HepG2 (cell line): ENCODE measurements around the gene HDLBP. TPM values are rescaled to one million over a fixed set of nuclear protein-coding genes. Genes with fewer than 3 reads are reported as not detected.
A peak's percentile ranks its signal among the peaks of the same experiment; 100 is the strongest.

Source experiments
- ARNT ChIP-seq: fragments of 450-650 bp; IDR thresholded peaks from 2 replicates; pipeline ENCODE4 v1.6.1; 2017
- ATF1 ChIP-seq: IDR thresholded peaks from 2 replicates; pipeline ENCODE4 v1.6.1; 2016; ENCODE audit warnings: mild to moderate bottlenecking, control low read depth
- FOXJ3 ChIP-seq: sonication (generic); formaldehyde crosslinking; IDR thresholded peaks from 2 replicates; pipeline ENCODE4 v1.4.0; 2020; ENCODE audit warnings: missing genetic modification reagents, mild to moderate bottlenecking, borderline replicate concordance
- FOXM1 ChIP-seq: sonication (generic); formaldehyde crosslinking; IDR thresholded peaks from 2 replicates; pipeline ENCODE4 v1.5.0; 2020; ENCODE audit warnings: missing genetic modification reagents
- MATR3 ChIP-seq: sonication (generic); formaldehyde crosslinking; IDR thresholded peaks from 2 replicates; pipeline ENCODE4 v1.4.0; 2020; ENCODE audit warnings: missing genetic modification reagents
- SIN3A ChIP-seq: IDR thresholded peaks from 2 replicates; pipeline ENCODE4 v1.6.1; 2011; ENCODE audit warnings: low read depth, mild to moderate bottlenecking, control low read depth, low read length, borderline replicate concordance
- SNRNP70 ChIP-seq: fragments of 200-400 bp; formaldehyde crosslinking; IDR thresholded peaks from 2 replicates; pipeline ENCODE4 v1.6.1; 2017; ENCODE audit warnings: mild to moderate bottlenecking, low read depth, low read length, moderate library complexity
- ZC3H4 ChIP-seq: sonication (generic); formaldehyde crosslinking; IDR thresholded peaks from 2 replicates; pipeline ENCODE4 v1.4.0; 2020; ENCODE audit warnings: missing genetic modification reagents, borderline replicate concordance
- ZMYM2 ChIP-seq: sonication (generic); formaldehyde crosslinking; IDR thresholded peaks from 2 replicates; pipeline ENCODE4 v1.8.0; 2022; ENCODE audit warnings: mild to moderate bottlenecking, missing genetic modification reagents
- ZNF614 ChIP-seq: IDR thresholded peaks from 2 replicates; pipeline ENCODE4 v1.6.1; 2018; ENCODE audit warnings: missing biosample characterization, missing genetic modification reagents, inconsistent platforms, borderline replicate concordance
- ZNF775 ChIP-seq: sonication (generic); formaldehyde crosslinking; IDR thresholded peaks from 2 replicates; pipeline ENCODE4 v1.4.0; 2020; ENCODE audit warnings: missing genetic modification reagents, mild to moderate bottlenecking, moderate library complexity, borderline replicate concordance
- ZNF878 ChIP-seq: sonication (generic); formaldehyde crosslinking; IDR thresholded peaks from 2 replicates; pipeline ENCODE4 v1.8.1; 2023; ENCODE audit warnings: mild to moderate bottlenecking, missing genetic modification reagents, moderate library complexity
- polyA plus RNA-seq, 8 experiments: library from polyadenylated mRNA; depleted of rRNA in 3 of 8; stranded (reverse) in 7 of 8; unstranded in 1 of 8; fragments of >200 nt; fragmentation: Illumina TruSeq in 4 of 8; extraction: Trizol in 4 of 8; gene quantifications; 2 replicates each; pipeline versions ENCODE4 v1.2.1 to v1.2.3, GENCODE V29; 2011 to 2016; ENCODE audit warnings: low read depth in 4 of 8, missing spikeins in 1 of 8, mixed read lengths in 1 of 8; ENCODE audit not compliant: insufficient read depth in 1 of 8
- total RNA-seq, 5 experiments: library from RNA; depleted of rRNA; stranded (reverse); fragments of >200 nt; fragmentation: Illumina TruSeq; extraction: Trizol; gene quantifications; 2 replicates each; pipeline ENCODE4 v1.2.3, GENCODE V29; 2016; ENCODE audit warnings: low read depth in 1 of 5
- TF ChIP-seq, protein P1 (sequence below): sonication (generic); formaldehyde crosslinking; IDR thresholded peaks from 2 replicates; pipeline ENCODE4 v1.5.1; 2020; ENCODE audit warnings: missing genetic modification reagents, mild to moderate bottlenecking, borderline replicate concordance
- TF ChIP-seq, protein P2 (sequence below): sonication (generic); formaldehyde crosslinking; IDR thresholded peaks from 2 replicates; pipeline ENCODE4 v1.4.0; 2020; ENCODE audit warnings: missing genetic modification reagents, borderline replicate concordance
- TF ChIP-seq, protein P3 (sequence below): sonication (generic); formaldehyde crosslinking; IDR thresholded peaks from 2 replicates; pipeline ENCODE4 v1.4.0; 2020; ENCODE audit warnings: low read depth, missing genetic modification reagents
- TF ChIP-seq, protein P4 (sequence below): sonication (generic); formaldehyde crosslinking; IDR thresholded peaks from 2 replicates; pipeline ENCODE4 v1.9.0; 2021; ENCODE audit warnings: missing genetic modification reagents, mild to moderate bottlenecking, borderline replicate concordance

Gene HDLBP
- total and polyA plus RNA-seq, 2 of the 13 experiments (the other 11 are each of a cell fraction or from before 2014, with no cell fraction given): 464 to 707 TPM

DNA sequence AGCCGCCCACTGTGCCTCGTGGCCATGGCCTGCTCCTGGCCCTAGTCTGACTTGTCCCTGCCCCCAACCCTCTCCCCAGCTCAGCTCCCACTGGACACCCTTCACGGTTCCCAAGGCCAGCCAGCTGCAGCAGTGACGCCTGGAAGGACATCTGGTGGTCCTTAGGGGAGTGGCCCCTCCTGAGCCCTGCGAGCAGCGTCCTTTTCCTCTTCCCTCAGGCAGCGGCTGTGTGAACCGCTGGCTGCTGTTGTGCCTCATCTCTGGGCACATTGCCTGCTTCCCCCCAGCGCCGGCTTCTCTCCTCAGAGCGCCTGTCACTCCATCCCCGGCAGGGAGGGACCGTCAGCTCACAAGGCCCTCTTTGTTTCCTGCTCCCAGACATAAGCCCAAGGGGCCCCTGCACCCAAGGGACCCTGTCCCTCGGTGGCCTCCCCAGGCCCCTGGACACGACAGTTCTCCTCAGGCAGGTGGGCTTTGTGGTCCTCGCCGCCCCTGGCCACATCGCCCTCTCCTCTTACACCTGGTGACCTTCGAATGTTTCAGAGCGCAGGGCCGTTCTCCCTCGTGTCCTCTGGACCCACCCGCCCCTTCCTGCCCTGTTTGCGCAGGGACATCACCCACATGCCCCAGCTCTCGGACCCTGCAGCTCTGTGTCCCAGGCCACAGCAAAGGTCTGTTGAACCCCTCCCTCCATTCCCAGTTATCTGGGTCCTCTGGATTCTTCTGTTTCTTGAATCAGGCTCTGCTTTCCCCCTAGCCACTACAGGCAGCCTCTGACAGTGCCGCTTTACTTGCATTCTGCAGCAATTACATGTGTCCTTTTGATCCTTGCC is 91.2 kb downstream of the HDLBP start (continued):
- no peak for TF ChIP-seq MATR3 (CRISPR knock-in tag)
- peak; percentile 60; the same call in 1 of the 2 replicates for TF ChIP-seq FOXJ3 (CRISPR knock-in tag)
- no peak for TF ChIP-seq SNRNP70
- TF ChIP-seq ZNF775 (CRISPR knock-in tag): peak; percentile 99
- no peak for TF ChIP-seq ARNT
- TF ChIP-seq ZNF614 (CRISPR knock-in tag): peak; percentile 67; the same call in 1 of the 2 replicates
- TF ChIP-seq, protein P1, sequence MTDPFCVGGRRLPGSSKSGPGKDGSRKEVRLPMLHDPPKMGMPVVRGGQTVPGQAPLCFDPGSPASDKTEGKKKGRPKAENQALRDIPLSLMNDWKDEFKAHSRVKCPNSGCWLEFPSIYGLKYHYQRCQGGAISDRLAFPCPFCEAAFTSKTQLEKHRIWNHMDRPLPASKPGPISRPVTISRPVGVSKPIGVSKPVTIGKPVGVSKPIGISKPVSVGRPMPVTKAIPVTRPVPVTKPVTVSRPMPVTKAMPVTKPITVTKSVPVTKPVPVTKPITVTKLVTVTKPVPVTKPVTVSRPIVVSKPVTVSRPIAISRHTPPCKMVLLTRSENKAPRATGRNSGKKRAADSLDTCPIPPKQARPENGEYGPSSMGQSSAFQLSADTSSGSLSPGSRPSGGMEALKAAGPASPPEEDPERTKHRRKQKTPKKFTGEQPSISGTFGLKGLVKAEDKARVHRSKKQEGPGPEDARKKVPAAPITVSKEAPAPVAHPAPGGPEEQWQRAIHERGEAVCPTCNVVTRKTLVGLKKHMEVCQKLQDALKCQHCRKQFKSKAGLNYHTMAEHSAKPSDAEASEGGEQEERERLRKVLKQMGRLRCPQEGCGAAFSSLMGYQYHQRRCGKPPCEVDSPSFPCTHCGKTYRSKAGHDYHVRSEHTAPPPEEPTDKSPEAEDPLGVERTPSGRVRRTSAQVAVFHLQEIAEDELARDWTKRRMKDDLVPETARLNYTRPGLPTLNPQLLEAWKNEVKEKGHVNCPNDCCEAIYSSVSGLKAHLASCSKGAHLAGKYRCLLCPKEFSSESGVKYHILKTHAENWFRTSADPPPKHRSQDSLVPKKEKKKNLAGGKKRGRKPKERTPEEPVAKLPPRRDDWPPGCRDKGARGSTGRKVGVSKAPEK (CRISPR knock-in tag): peak; percentile 98
- TF ChIP-seq, protein P2, sequence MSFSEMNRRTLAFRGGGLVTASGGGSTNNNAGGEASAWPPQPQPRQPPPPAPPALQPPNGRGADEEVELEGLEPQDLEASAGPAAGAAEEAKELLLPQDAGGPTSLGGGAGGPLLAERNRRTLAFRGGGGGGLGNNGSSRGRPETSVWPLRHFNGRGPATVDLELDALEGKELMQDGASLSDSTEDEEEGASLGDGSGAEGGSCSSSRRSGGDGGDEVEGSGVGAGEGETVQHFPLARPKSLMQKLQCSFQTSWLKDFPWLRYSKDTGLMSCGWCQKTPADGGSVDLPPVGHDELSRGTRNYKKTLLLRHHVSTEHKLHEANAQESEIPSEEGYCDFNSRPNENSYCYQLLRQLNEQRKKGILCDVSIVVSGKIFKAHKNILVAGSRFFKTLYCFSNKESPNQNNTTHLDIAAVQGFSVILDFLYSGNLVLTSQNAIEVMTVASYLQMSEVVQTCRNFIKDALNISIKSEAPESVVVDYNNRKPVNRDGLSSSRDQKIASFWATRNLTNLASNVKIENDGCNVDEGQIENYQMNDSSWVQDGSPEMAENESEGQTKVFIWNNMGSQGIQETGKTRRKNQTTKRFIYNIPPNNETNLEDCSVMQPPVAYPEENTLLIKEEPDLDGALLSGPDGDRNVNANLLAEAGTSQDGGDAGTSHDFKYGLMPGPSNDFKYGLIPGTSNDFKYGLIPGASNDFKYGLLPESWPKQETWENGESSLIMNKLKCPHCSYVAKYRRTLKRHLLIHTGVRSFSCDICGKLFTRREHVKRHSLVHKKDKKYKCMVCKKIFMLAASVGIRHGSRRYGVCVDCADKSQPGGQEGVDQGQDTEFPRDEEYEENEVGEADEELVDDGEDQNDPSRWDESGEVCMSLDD: no peak
- no peak for TF ChIP-seq ZC3H4 (CRISPR knock-in tag)
- no peak for TF ChIP-seq ZNF878 (CRISPR knock-in tag)
- peak; percentile 84 for TF ChIP-seq ZMYM2
- TF ChIP-seq, protein P3, sequence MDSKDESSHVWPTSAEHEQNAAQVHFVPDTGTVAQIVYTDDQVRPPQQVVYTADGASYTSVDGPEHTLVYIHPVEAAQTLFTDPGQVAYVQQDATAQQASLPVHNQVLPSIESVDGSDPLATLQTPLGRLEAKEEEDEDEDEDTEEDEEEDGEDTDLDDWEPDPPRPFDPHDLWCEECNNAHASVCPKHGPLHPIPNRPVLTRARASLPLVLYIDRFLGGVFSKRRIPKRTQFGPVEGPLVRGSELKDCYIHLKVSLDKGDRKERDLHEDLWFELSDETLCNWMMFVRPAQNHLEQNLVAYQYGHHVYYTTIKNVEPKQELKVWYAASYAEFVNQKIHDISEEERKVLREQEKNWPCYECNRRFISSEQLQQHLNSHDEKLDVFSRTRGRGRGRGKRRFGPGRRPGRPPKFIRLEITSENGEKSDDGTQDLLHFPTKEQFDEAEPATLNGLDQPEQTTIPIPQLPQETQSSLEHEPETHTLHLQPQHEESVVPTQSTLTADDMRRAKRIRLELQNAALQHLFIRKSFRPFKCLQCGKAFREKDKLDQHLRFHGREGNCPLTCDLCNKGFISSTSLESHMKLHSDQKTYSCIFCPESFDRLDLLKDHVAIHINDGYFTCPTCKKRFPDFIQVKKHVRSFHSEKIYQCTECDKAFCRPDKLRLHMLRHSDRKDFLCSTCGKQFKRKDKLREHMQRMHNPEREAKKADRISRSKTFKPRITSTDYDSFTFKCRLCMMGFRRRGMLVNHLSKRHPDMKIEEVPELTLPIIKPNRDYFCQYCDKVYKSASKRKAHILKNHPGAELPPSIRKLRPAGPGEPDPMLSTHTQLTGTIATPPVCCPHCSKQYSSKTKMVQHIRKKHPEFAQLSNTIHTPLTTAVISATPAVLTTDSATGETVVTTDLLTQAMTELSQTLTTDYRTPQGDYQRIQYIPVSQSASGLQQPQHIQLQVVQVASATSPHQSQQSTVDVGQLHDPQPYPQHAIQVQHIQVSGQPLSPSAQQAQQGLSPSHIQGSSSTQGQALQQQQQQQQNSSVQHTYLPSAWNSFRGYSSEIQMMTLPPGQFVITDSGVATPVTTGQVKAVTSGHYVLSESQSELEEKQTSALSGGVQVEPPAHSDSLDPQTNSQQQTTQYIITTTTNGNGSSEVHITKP (CRISPR knock-in tag): no peak
- no peak for TF ChIP-seq ATF1 (CRISPR knock-in tag)
- no peak for TF ChIP-seq SIN3A
- no peak for TF ChIP-seq FOXM1 (CRISPR knock-in tag)
- TF ChIP-seq, protein P4, sequence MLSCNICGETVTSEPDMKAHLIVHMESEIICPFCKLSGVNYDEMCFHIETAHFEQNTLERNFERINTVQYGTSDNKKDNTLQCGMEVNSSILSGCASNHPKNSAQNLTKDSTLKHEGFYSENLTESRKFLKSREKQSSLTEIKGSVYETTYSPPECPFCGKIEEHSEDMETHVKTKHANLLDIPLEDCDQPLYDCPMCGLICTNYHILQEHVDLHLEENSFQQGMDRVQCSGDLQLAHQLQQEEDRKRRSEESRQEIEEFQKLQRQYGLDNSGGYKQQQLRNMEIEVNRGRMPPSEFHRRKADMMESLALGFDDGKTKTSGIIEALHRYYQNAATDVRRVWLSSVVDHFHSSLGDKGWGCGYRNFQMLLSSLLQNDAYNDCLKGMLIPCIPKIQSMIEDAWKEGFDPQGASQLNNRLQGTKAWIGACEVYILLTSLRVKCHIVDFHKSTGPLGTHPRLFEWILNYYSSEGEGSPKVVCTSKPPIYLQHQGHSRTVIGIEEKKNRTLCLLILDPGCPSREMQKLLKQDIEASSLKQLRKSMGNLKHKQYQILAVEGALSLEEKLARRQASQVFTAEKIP (CRISPR knock-in tag): no peak
